A549 (cell line): ENCODE results near the gene EHD3. TPM values are rescaled to one million over a fixed set of nuclear protein-coding genes. Genes with fewer than 3 reads are reported as not detected.

Source experiments
- ATAC-seq, 2 experiments: fragments of 200-7000 bp in 1 of 2; fragments of >200 bp in 1 of 2; cut with Nextera tagmentation in 1 of 2; cut with Tn5 transposase in 1 of 2; 3 replicates each; pipeline versions ENCODE4 v1.8.0 to v1.9.1; 2018 to 2020; ENCODE audit warnings: mild to moderate bottlenecking in 1 of 2, moderate library complexity in 1 of 2
- CTCF ChIA-PET: fragments of 300-600 bp; sonication (Branson Sonifier 250); formaldehyde crosslinking; extraction: SDS; loops from one replicate; lab custom pipeline; 2021; ENCODE audit warnings: antibody characterized with exemption, inconsistent platforms; lab: Yijun Ruan, JAX
- POLR2A ChIA-PET: fragments of 350-600 bp; formaldehyde crosslinking; extraction: SDS; loops from one replicate; lab custom pipeline; 2021; ENCODE audit warnings: antibody characterized with exemption, inconsistent platforms; lab: Yijun Ruan, JAX
- DNase-seq, 2 experiments: peaks; one replicate each; pipeline versions ENCODE4 v3.0.0 to v3.0.0-alpha.2; 2011 to 2016; ENCODE audit warnings: low read depth in 1 of 2, low spot score in 1 of 2
- FAIRE-seq: peaks from 2 replicates; lab custom pipeline; 2011; peaks lifted over from hg19 to GRCh38; lab: Jason Lieb, UNC
- H3K27ac ChIP-seq, 2 experiments: fragments of >200 bp; sonication (Bioruptor Twin); formaldehyde crosslinking; 3 replicates each; pipeline ENCODE4 v1.5.1; 2016 to 2017
- H3K4me1 ChIP-seq: fragments of >200 bp; sonication (Bioruptor Twin); formaldehyde crosslinking; 3 replicates; pipeline ENCODE4 v1.6.1; 2016
- H3K4me2 ChIP-seq: fragments of >200 bp; sonication (Bioruptor Twin); formaldehyde crosslinking; 3 replicates; pipeline ENCODE4 v1.6.1; 2016
- H3K4me3 ChIP-seq: fragments of >200 bp; sonication (Bioruptor Twin); formaldehyde crosslinking; 3 replicates; pipeline ENCODE4 v1.5.1; 2016
- H3K9me3 ChIP-seq: fragments of >200 bp; sonication (Bioruptor Twin); formaldehyde crosslinking; 3 replicates; pipeline ENCODE4 v1.6.1; 2016
- CEBPB ChIP-seq, 2 experiments: fragments of >200 bp in 1 of 2; sonication (Bioruptor Twin) in 1 of 2; formaldehyde crosslinking in 1 of 2; IDR thresholded peaks; 2 replicates each; pipeline ENCODE4 v1.6.1; 2012 to 2016
- CTCF ChIP-seq: fragments of >200 bp; sonication (Bioruptor Twin); formaldehyde crosslinking; IDR thresholded peaks from 3 replicates; pipeline ENCODE4 v1.5.1; 2016
- E2F6 ChIP-seq: IDR thresholded peaks from 2 replicates; pipeline ENCODE4 v1.6.1; 2012; ENCODE audit warnings: low read depth, borderline replicate concordance
- EP300 ChIP-seq, 2 experiments: fragments of >200 bp; sonication (Bioruptor Twin); formaldehyde crosslinking; IDR thresholded peaks; 2 replicates in 1 of 2; 3 replicates in 1 of 2; pipeline ENCODE4 v1.6.1; 2016 to 2017
- HES2 ChIP-seq: fragments of >200 bp; sonication (Bioruptor Twin); formaldehyde crosslinking; IDR thresholded peaks from 2 replicates; pipeline ENCODE4 v1.6.1; 2016
- HOXA7 ChIP-seq: fragments of 250-450 bp; sonication (Bioruptor Pico); IDR thresholded peaks from 2 replicates; pipeline ENCODE4 v1.5.0; 2020; ENCODE audit warnings: mild to moderate bottlenecking, moderate library complexity
- HOXB5 ChIP-seq: fragments of 250-450 bp; sonication (Bioruptor Pico); IDR thresholded peaks from 2 replicates; pipeline ENCODE4 v1.5.0; 2020; ENCODE audit warnings: mild to moderate bottlenecking, moderate library complexity
- KDM1A ChIP-seq: fragments of 200-600 bp; sonication (generic); IDR thresholded peaks from 2 replicates; pipeline ENCODE4 v1.6.1; 2016; ENCODE audit warnings: low read depth, mild to moderate bottlenecking
- MAFK ChIP-seq: fragments of 450-650 bp; IDR thresholded peaks from 2 replicates; pipeline ENCODE4 v1.6.1; 2014; ENCODE audit not compliant: partially characterized antibody
- RARB ChIP-seq: fragments of 250-450 bp; sonication (Bioruptor Pico); IDR thresholded peaks from 2 replicates; pipeline ENCODE4 v1.8.0; 2021; ENCODE audit warnings: mild to moderate bottlenecking, moderate library complexity
- RCOR1 ChIP-seq: fragments of 150-350 bp; IDR thresholded peaks from 2 replicates; pipeline ENCODE4 v1.6.1; 2014; ENCODE audit warnings: antibody characterized with exemption, low read length, low read depth
- REST ChIP-seq: fragments of 200-600 bp; sonication (generic); IDR thresholded peaks from 2 replicates; pipeline ENCODE4 v1.6.1; 2016; ENCODE audit warnings: antibody characterized with exemption, mild to moderate bottlenecking, moderate library complexity
- RNF2 ChIP-seq: fragments of 200-600 bp; sonication (generic); IDR thresholded peaks from 2 replicates; pipeline ENCODE4 v1.6.1; 2016; ENCODE audit warnings: low read depth, mild to moderate bottlenecking, antibody characterized with exemption, moderate library complexity, borderline replicate concordance
- SREBF2 ChIP-seq: fragments of 450-650 bp; IDR thresholded peaks from 2 replicates; pipeline ENCODE4 v1.6.1; 2014; ENCODE audit warnings: mild to moderate bottlenecking, moderate library complexity
- TP53 ChIP-seq: fragments of 250-450 bp; sonication (Bioruptor Pico); IDR thresholded peaks from 2 replicates; pipeline ENCODE4 v1.5.0; 2021; ENCODE audit warnings: mild to moderate bottlenecking, moderate library complexity
- USF2 ChIP-seq: fragments of 450-650 bp; IDR thresholded peaks from 2 replicates; pipeline ENCODE4 v1.6.1; 2014; ENCODE audit warnings: antibody characterized with exemption
- WGBS: methylation state at CpG from one replicate; pipeline ENCODE4 v1.1.6; 2017; ENCODE audit errors: missing lambda C conversion rate; 5-methylcytosine and 5-hydroxymethylcytosine counted together
- polyA plus RNA-seq, 4 experiments: library from polyadenylated mRNA; depleted of rRNA in 3 of 4; stranded (reverse); fragments of >200 nt; fragmentation: RNase III in 1 of 4; extraction: RNeasy Plus Mini Kit Qiagen cat#74134 plus additional on column Dnase treatment in 1 of 4; gene quantifications; 2 replicates in 3 of 4; 3 replicates in 1 of 4; pipeline ENCODE4 v1.2.3, GENCODE V29; 2011 to 2017

EHD3 gene
- polyA plus RNA-seq, 2 of the 4 experiments (the other 2 are of a cell fraction), result 8.7 to 10.6 TPM

- Histone ChIP-seq H3K27ac (no peak overlapping the region), H3K9me3 (no peaks in the 10 kb centered on the region), H3K4me1 (no peaks in the 10 kb centered on the region), H3K4me2 (no peak overlapping the region), H3K4me3 (no peak overlapping the region)
- WGBS, result 47% methylated on average over 2 of the region's 2 CpGs
- TF ChIP-seq REST, result no peak
- TF ChIP-seq CTCF, result no peak
- TF ChIP-seq RCOR1, result no peak
- TF ChIP-seq HOXB5, result no peak
- TF ChIP-seq E2F6, result no peak
- TF ChIP-seq USF2, result no peak
- no peak for TF ChIP-seq RNF2
- TF ChIP-seq HOXA7 (CRISPR knock-in tag), result no peak
- no peak for TF ChIP-seq HES2
- no peak for TF ChIP-seq KDM1A
- TF ChIP-seq RARB (CRISPR knock-in tag), result no peak
- no peak for TF ChIP-seq EP300 (IDR thresholded peaks at IDR 0.05)
- TF ChIP-seq TP53, result no peak
- TF ChIP-seq SREBF2, result no peak
- no peak for ATAC-seq
- no peak for DNase-seq
- no peak for FAIRE-seq
- ChIA-PET CTCF (interaction anchor here (0.9 to 1.7 kb wide), 2 partner anchors 18 to 54 kb away, joined by 3 to 7 read pairs; partner anchors contain the start of gene EHD3), POLR2A (no interaction called here)
Measured at GRCh38 chr2:31287654-31288053, 53.7 kb downstream of the EHD3 start.

- FAIRE-seq (no peak), ATAC-seq (no peak), DNase-seq (no peak)
- TF ChIP-seq CEBPB (IDR thresholded peaks at IDR 0.05) (no peak), USF2 (no peak), MAFK (no peak), HOXB5 (no peak)
- ChIA-PET POLR2A (no interaction called here), CTCF (interaction anchor here (0.8 to 1.4 kb wide), 3 partner anchors 19 to 41 kb away, joined by 3 read pairs; no protein-coding TSS in a partner anchor)
- Histone ChIP-seq H3K4me3 (no peak overlapping the region), H3K4me2 (no peak overlapping the region), H3K9me3 (no peaks in the 10 kb centered on the region), H3K27ac (no peak overlapping the region), H3K4me1 (peaks cover 10% of the 10 kb centered on the region; the same call in 2 of the 3 replicates)
- WGBS, result 22% methylated on average over 1 of the region's 1 CpG
Measured at GRCh38 chr2:31294196-31294595, 60.2 kb downstream of the EHD3 start.
